NCI-H526 (cell line): ENCODE measurements around the gene ADPRH.
"Not testable (repeated sequence)": the region's sequence is repeated elsewhere in the genome, so short reads cannot be mapped to it uniquely, and the experiment has no call there.

Experiments
- DNase-seq, 2 experiments: peaks; one replicate each; lab custom pipeline; 2025; lab: John Stamatoyannopoulos, UW

The ADPRH gene

GRCh38 chr3:119559441-119559963, 19.8 kb upstream of the ADPRH start, which contains the start of gene CD80:
CD80 (minus strand) TSS chr3:119559614; CDS start chr3:119557728, 1,886 bp downstream.
- peak in 1 of 2 experiments; percentile 32 for DNase-seq

- DNase-seq = no peak
These were observed 19.1 kb upstream of the ADPRH start for GRCh38 chr3:119560160-119560559.

- no peak for DNase-seq
These were observed 16.9 kb upstream of the ADPRH start for GRCh38 chr3:119562307-119562961.

- not testable (repeated sequence) for DNase-seq
These were observed 16.0 kb upstream of the ADPRH start for GRCh38 chr3:119563334-119563733.

GRCh38 chr3:119569156-119569555, 10.1 kb upstream of the ADPRH start:
- no peak for DNase-seq

GRCh38 chr3:119570229-119570628, 9.1 kb upstream of the ADPRH start:
- no peak for DNase-seq

GRCh38 chr3:119571230-119571629, 8.1 kb upstream of the ADPRH start:
- DNase-seq = no peak

- no peak for DNase-seq
These were observed 7.6 kb upstream of the ADPRH start for GRCh38 chr3:119571688-119572087.

- no peak for DNase-seq
These were observed 3.8 kb upstream of the ADPRH start for GRCh38 chr3:119575507-119575906.

- DNase-seq = peak in 1 of 2 experiments; percentile 23
These were observed 922 bp downstream of the ADPRH start for GRCh38 chr3:119580067-119580760.

GRCh38 chr3:119582178-119582577, 2.9 kb downstream of the ADPRH start:
- no peak for DNase-seq

- no peak for DNase-seq
These were observed 5.9 kb downstream of the ADPRH start for GRCh38 chr3:119585208-119585607.

GRCh38 chr3:119585856-119586570, 6.7 kb downstream of the ADPRH start:
- no peak for DNase-seq

- DNase-seq = no peak
These were observed 7.5 kb downstream of the ADPRH start for GRCh38 chr3:119586733-119587172.

GRCh38 chr3:119588112-119588511, 8.8 kb downstream of the ADPRH start:
- DNase-seq = peak in 1 of 2 experiments; percentile 4

- no peak for DNase-seq
These were observed 9.9 kb downstream of the ADPRH start for GRCh38 chr3:119589102-119589773.

- no peak for DNase-seq
These were observed 11.4 kb downstream of the ADPRH start for GRCh38 chr3:119590706-119591105.

GRCh38 chr3:119592861-119593260, 13.6 kb downstream of the ADPRH start:
- DNase-seq = no peak

GRCh38 chr3:119594066-119594465, 14.8 kb downstream of the ADPRH start:
- no peak for DNase-seq

- DNase-seq = not testable (repeated sequence)
These were observed 15.6 kb downstream of the ADPRH start for GRCh38 chr3:119594929-119595328.

- no peak for DNase-seq
These were observed 16.5 kb downstream of the ADPRH start for GRCh38 chr3:119595639-119596334.
